Spinal cord (tissue), 10 donors: ENCODE data around the gene CD27. TPM values are rescaled to one million over a fixed set of nuclear protein-coding genes. Genes with fewer than 3 reads are reported as not detected.

Experiments used
- DNase-seq, 6 donors: peaks; one replicate each; pipeline versions ENCODE4 v3.0.0 to v3.0.0-alpha.2; 2013 to 2015; ENCODE audit warnings: low spot score in 6 of 6, low read depth in 4 of 6
- H3K27ac ChIP-seq: one replicate; pipeline ENCODE4 v1.5.1; 2013; ENCODE audit warnings: low read depth, low read length, control low read depth
- H3K27me3 ChIP-seq: one replicate; pipeline ENCODE4 v1.6.1; 2013; ENCODE audit warnings: low read length; ENCODE audit not compliant: control insufficient read depth, insufficient read depth
- H3K36me3 ChIP-seq: one replicate; pipeline ENCODE4 v1.6.1; 2013; ENCODE audit warnings: low read length; ENCODE audit not compliant: control insufficient read depth, insufficient read depth
- H3K4me1 ChIP-seq: one replicate; pipeline ENCODE4 v1.6.1; 2013; ENCODE audit warnings: low read length; ENCODE audit not compliant: control insufficient read depth, insufficient read depth
- H3K4me3 ChIP-seq: one replicate; pipeline ENCODE4 v1.5.1; 2013; ENCODE audit warnings: low read depth, low read length, control low read depth
- H3K9me3 ChIP-seq: one replicate; pipeline ENCODE4 v1.6.1; 2013; ENCODE audit warnings: low read length; ENCODE audit not compliant: control insufficient read depth, insufficient read depth
- WGBS: methylation state at CpG from one replicate; pipeline ENCODE4 v1.1.5; 2013; ENCODE audit warnings: missing lambda C conversion rate; ENCODE audit not compliant: insufficient coverage; 5-methylcytosine and 5-hydroxymethylcytosine counted together
- polyA plus RNA-seq, 2 donors: library from polyadenylated mRNA; unstranded; fragments of 120-200 nt; gene quantifications; one replicate each; pipeline ENCODE4 v1.2.1, GENCODE V29; 2013; ENCODE audit not compliant: insufficient read length in 2 of 2
- total RNA-seq, 2 donors: library from RNA; depleted of rRNA in 1 of 2; stranded (reverse); fragments of 120-200 nt in 1 of 2; fragments of >200 nt in 1 of 2; gene quantifications; one replicate each; pipeline versions ENCODE4 v1.2.3 to v1.2.4, GENCODE V29; 2013 to 2014
- donor health status: healthy.

The CD27 gene
- total and polyA plus RNA-seq, 4 donors, result 0.50 to 3.6 (median 1.7) TPM

GRCh38 chr12:6434205-6435140 is 10.3 kb upstream of the CD27 start:
- 82% methylated on average over 11 of the region's 17 CpGs for WGBS
- H3K4me3 ChIP-seq, result no peak overlapping the region
- no peaks in the 10 kb centered on the region for H3K36me3 ChIP-seq
- no peaks in the 10 kb centered on the region for H3K27me3 ChIP-seq
- no peaks in the 10 kb centered on the region for H3K9me3 ChIP-seq
- H3K27ac ChIP-seq, result no peak overlapping the region
- no peak for DNase-seq
- no peaks in the 10 kb centered on the region for H3K4me1 ChIP-seq

DNA sequence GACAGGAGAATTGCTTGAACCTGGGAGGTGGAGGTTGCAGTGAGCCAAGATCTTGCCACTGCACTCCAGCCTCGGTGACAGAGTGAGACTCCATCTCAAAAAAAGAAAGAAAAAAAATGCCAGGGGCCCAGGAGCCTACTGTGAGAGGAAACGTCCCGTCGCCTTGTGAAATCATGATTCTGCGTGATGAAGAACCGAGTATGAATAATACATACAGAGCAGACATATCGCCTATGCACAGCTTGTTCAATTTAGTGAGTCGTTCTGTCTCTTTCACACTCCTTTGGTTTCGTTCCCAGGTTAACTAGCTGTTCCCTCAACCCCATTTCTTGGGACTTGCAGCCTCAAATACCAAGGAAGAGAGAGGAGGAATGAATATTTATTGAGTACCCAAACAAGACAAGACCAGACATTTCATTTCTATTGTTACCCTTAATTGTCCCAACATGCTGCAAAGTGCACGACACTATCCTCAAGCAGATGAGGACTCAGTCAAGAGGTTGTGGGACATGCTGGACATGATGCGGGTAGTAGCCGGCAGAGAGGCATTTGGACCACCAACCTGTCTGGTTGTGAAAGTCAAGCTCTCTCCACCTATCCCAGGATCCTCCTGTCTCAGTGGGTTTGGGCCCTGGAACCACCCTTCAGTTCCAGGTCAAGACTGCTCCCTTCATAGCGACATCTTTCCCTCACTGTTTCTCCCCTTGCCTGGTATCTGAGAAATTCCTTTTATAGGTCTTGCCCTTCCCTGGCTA is 8.6 kb upstream of the CD27 start:
- Histone ChIP-seq H3K36me3 (no peaks in the 10 kb centered on the region), H3K27me3 (no peaks in the 10 kb centered on the region), H3K4me1 (no peaks in the 10 kb centered on the region), H3K27ac (no peak overlapping the region), H3K4me3 (no peak overlapping the region), H3K9me3 (no peaks in the 10 kb centered on the region)
- DNase-seq, result no peak
- WGBS, result 93% methylated on average over 11 of the region's 13 CpGs

DNA sequence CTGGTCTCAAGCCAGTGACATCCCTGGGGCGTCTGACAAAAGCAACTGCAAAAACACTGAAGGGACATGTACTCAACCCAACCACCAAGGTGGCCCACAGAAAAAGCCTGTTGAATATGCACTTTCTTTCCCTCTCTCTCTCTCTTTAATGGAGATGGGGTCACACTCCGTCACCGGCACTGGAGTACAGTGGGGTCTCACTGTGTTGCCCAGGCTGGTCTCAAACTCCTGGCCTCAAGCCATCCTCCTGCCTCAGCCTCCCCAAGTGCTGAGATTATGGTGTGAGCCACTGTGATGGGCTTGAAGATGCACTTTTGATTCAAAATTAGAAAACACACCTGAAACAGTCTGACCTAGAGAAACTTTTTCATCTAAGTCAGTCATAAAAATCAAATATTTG is 7.2 kb upstream of the CD27 start:
- H3K36me3 ChIP-seq, result no peaks in the 10 kb centered on the region
- DNase-seq, result no peak
- H3K27ac ChIP-seq, result no peak overlapping the region
- H3K27me3 ChIP-seq, result no peaks in the 10 kb centered on the region
- H3K4me3 ChIP-seq, result no peak overlapping the region
- no peaks in the 10 kb centered on the region for H3K9me3 ChIP-seq
- H3K4me1 ChIP-seq, result no peaks in the 10 kb centered on the region
- no CpG with 5 or more reads among the region's 3 CpGs for WGBS

DNA sequence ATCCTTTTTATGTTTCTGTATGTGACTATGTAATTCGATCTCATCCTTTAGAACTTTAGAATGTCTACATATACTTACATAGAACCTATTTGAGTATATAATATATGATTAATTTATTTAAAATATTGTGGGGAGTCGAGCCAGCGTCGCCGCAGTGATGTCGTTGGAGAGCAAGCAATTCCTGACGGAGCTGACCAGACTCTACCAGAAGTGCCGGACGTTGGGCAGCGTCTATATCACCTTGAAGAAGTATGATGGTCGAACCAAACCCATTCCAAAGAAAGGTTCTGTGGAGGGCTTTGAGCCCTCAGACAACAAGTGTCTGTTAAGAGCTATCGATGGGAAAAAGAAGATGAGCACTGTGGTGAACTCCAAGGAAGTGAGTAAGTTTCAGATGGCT is 6.4 kb upstream of the CD27 start:
- no peaks in the 10 kb centered on the region for H3K9me3 ChIP-seq
- H3K27me3 ChIP-seq, result no peaks in the 10 kb centered on the region
- 86% methylated on average over 5 of the region's 12 CpGs for WGBS
- no peaks in the 10 kb centered on the region for H3K36me3 ChIP-seq
- H3K4me3 ChIP-seq, result no peak overlapping the region
- no peak overlapping the region for H3K27ac ChIP-seq
- DNase-seq, result no peak
- H3K4me1 ChIP-seq, result no peaks in the 10 kb centered on the region

DNA sequence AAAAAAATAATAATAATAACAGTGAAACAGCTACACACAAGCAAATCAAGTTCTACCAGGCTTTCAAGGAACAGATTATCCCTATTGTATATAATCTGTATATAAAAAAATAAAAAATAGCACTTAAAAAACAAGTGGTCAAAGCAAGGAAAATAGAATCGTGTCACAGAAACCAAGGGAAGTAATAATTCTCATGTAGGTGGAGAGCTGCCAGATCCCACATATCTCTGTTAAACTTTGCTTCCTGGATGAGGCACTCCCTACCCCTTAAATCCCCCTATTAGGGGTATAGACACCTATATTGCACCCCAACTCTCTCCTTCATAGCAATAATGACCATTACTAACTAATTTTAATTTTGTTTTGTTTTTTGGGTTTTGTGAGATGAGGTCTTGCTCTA is 4.4 kb upstream of the CD27 start:
- WGBS, result no CpG with 5 or more reads among the region's 1 CpG
- peaks cover 4% of the 10 kb centered on the region for H3K36me3 ChIP-seq
- no peaks in the 10 kb centered on the region for H3K9me3 ChIP-seq
- H3K4me3 ChIP-seq, result no peak overlapping the region
- no peaks in the 10 kb centered on the region for H3K27me3 ChIP-seq
- no peak overlapping the region for H3K27ac ChIP-seq
- no peak for DNase-seq
- H3K4me1 ChIP-seq, result no peaks in the 10 kb centered on the region

- Histone ChIP-seq H3K4me3 (no peak overlapping the region), H3K27me3 (no peaks in the 10 kb centered on the region), H3K27ac (no peak overlapping the region), H3K36me3 (peaks cover 14% of the 10 kb centered on the region), H3K4me1 (no peaks in the 10 kb centered on the region), H3K9me3 (no peaks in the 10 kb centered on the region)
- no peak for DNase-seq
- WGBS, result 83% methylated on average over 7 of the region's 9 CpGs
These were observed 1.9 kb upstream of the CD27 start for GRCh38 chr12:6442836-6443235.

- no peaks in the 10 kb centered on the region for H3K9me3 ChIP-seq
- 78% methylated on average over 6 of the region's 9 CpGs for WGBS
- DNase-seq, result no peak
These were observed 1.3 kb upstream of the CD27 start for GRCh38 chr12:6443361-6443983.

GRCh38 chr12:6444031-6444430 is 724 bp upstream of the CD27 start:
- H3K9me3 ChIP-seq, result no peaks in the 10 kb centered on the region
- H3K27me3 ChIP-seq, result no peaks in the 10 kb centered on the region
- DNase-seq, result no peak
- no peak overlapping the region for H3K4me3 ChIP-seq
- H3K4me1 ChIP-seq, result no peaks in the 10 kb centered on the region
- peaks cover 19% of the 10 kb centered on the region for H3K36me3 ChIP-seq
- no peak overlapping the region for H3K27ac ChIP-seq
- 87% methylated on average over 1 of the region's 4 CpGs for WGBS

More at GRCh38 chr12:6443361-6443983, 1.3 kb upstream of the CD27 start:
- H3K27ac ChIP-seq, result no peak overlapping the region
- peaks cover 19% of the 10 kb centered on the region for H3K36me3 ChIP-seq
- H3K4me1 ChIP-seq, result no peaks in the 10 kb centered on the region
- H3K27me3 ChIP-seq, result no peaks in the 10 kb centered on the region
- no peak overlapping the region for H3K4me3 ChIP-seq

DNA sequence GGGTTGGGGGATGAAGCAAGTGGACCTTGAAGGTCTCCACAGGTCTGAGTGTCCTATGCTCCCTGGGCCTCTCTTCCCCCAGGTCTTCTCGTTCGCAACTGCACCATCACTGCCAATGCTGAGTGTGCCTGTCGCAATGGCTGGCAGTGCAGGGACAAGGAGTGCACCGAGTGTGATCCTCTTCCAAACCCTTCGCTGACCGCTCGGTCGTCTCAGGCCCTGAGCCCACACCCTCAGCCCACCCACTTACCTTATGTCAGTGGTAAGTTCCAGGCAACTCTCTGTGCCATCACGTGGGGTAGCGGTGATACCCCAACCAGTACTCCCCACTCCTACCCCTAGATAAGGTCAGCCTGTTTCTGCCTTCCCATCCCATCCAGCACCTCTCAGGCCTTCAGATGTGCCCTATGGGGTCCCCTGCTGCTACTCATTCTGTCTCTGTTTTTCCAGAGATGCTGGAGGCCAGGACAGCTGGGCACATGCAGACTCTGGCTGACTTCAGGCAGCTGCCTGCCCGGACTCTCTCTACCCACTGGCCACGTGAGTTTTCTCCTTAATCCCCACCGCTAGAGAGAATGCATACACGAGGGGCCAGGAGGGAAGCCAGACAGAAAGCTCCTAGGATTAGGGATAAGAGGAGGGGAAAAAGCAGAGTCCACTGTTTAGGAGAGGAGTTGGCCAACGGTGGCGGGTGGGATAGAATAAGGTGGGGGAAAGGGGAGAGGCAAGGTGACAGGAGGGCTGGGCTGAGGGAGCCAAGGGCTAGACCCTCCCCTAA is 5.5 kb downstream of the CD27 start:
- Histone ChIP-seq H3K4me3 (peak overlapping the region; percentile 72), H3K9me3 (no peaks in the 10 kb centered on the region), H3K36me3 (peaks cover 20% of the 10 kb centered on the region), H3K27me3 (no peaks in the 10 kb centered on the region), H3K27ac (peak overlapping the region; percentile 97), H3K4me1 (peaks cover 38% of the 10 kb centered on the region)
- peak in 1 of 6 donors; percentile 20 for DNase-seq
- WGBS, result 76% methylated on average over 11 of the region's 16 CpGs
